Smooth muscle cell (in vitro differentiated cells): Measurements from ENCODE around the gene MED27. TPM values are rescaled to one million over a fixed set of nuclear protein-coding genes. Genes with fewer than 3 reads are reported as not detected.
A peak's percentile ranks its signal among the peaks of the same experiment; 100 is the strongest.

Experiments
- DNase-seq: peaks from one replicate; lab custom pipeline; 2025; ENCODE audit not compliant: unreplicated experiment; lab: John Stamatoyannopoulos, UW
- H2AFZ ChIP-seq: fragments of 200-600 bp; sonication (generic); 2 replicates; pipeline ENCODE4 v1.6.0; 2016; ENCODE audit warnings: antibody characterized with exemption, low read depth, mild to moderate bottlenecking
- H3F3A ChIP-seq: fragments of 200-600 bp; sonication (generic); 2 replicates; pipeline ENCODE4 v1.6.0; 2017; ENCODE audit warnings: antibody characterized with exemption, low read depth
- H3K27ac ChIP-seq: fragments of 200-600 bp; sonication (generic); 2 replicates; pipeline ENCODE4 v1.5.1; 2016; ENCODE audit warnings: low read depth, mild to moderate bottlenecking
- H3K27me3 ChIP-seq: fragments of 200-600 bp; sonication (generic); 2 replicates; pipeline ENCODE4 v1.6.1; 2016; ENCODE audit warnings: low read depth, mild to moderate bottlenecking
- H3K36me3 ChIP-seq: fragments of 200-600 bp; sonication (generic); 2 replicates; pipeline ENCODE4 v1.5.1; 2016; ENCODE audit warnings: low read depth
- H3K4me1 ChIP-seq: fragments of 200-600 bp; sonication (generic); 2 replicates; pipeline ENCODE4 v1.5.1; 2016; ENCODE audit warnings: low read depth
- H3K4me2 ChIP-seq: fragments of 200-600 bp; sonication (generic); 2 replicates; pipeline ENCODE4 v1.6.0; 2016; ENCODE audit warnings: mild to moderate bottlenecking
- H3K4me3 ChIP-seq: fragments of 200-600 bp; sonication (generic); 2 replicates; pipeline ENCODE4 v1.5.1; 2016; ENCODE audit warnings: mild to moderate bottlenecking
- H3K79me2 ChIP-seq: fragments of 200-600 bp; sonication (generic); 2 replicates; pipeline ENCODE4 v1.6.0; 2016; ENCODE audit warnings: low read depth, mild to moderate bottlenecking
- H3K9ac ChIP-seq: fragments of 200-600 bp; sonication (generic); 2 replicates; pipeline ENCODE4 v1.6.0; 2016; ENCODE audit warnings: low read depth
- H3K9me3 ChIP-seq: fragments of 200-600 bp; sonication (generic); replicated peaks from 2 replicates; pipeline ENCODE4 v1.5.1; 2016; ENCODE audit warnings: low read depth
- H4K20me1 ChIP-seq: fragments of 200-600 bp; sonication (generic); 2 replicates; pipeline ENCODE4 v1.6.0; 2016; ENCODE audit warnings: low read depth
- CTCF ChIP-seq: fragments of 200-600 bp; sonication (generic); IDR thresholded peaks from 2 replicates; pipeline ENCODE4 v1.5.1; 2017; ENCODE audit warnings: borderline replicate concordance, mild to moderate bottlenecking, antibody characterized with exemption; ENCODE audit not compliant: insufficient read depth, poor library complexity, severe bottlenecking
- WGBS: methylation state at CpG from one replicate; pipeline ENCODE4 v1.1.7; 2016; ENCODE audit warnings: low lambda C conversion rate; 5-methylcytosine and 5-hydroxymethylcytosine counted together
- polyA plus RNA-seq: library from polyadenylated mRNA; unstranded; fragments of >200 nt; fragmentation: Nextera tagmentation; extraction: Ambion mirVana; gene quantifications from 2 replicates; pipeline ENCODE4 v1.2.1, GENCODE V29; 2016
- total RNA-seq: library from RNA; depleted of rRNA; stranded (reverse); fragments of >200 nt; gene quantifications from 2 replicates; pipeline ENCODE4 v1.2.3, GENCODE V29; 2014

The MED27 gene
- total and polyA plus RNA-seq, 2 experiments from 2014 or later, result 24.0 to 50.0 TPM

- H3K9ac ChIP-seq, result peak overlapping the region; percentile 40
- no peak overlapping the region for H3K4me3 ChIP-seq
- H4K20me1 ChIP-seq, result peaks cover 68% of the 10 kb centered on the region
- H3K4me2 ChIP-seq, result peak overlapping the region; percentile 48
- H3K4me1 ChIP-seq, result no peaks in the 10 kb centered on the region
- WGBS, result 59% methylated on average over 4 of the region's 4 CpGs
- H3K27ac ChIP-seq, result peak overlapping the region; percentile 76
- H3K9me3 ChIP-seq, result no peaks in the 10 kb centered on the region
- peak; percentile 7 for TF ChIP-seq CTCF
- peaks cover 7% of the 10 kb centered on the region for H3K79me2 ChIP-seq
- DNase-seq, result no peak
- no peak overlapping the region for H2AFZ ChIP-seq
- no peaks in the 10 kb centered on the region for H3K27me3 ChIP-seq
- H3K36me3 ChIP-seq, result no peaks in the 10 kb centered on the region
- H3F3A ChIP-seq, result no peaks in the 10 kb centered on the region
These were observed 79.7 kb downstream of the MED27 start for GRCh38 chr9:131999692-132000551.

GRCh38 chr9:131997779-131998178 lies 81.9 kb downstream of the MED27 start:
- Histone ChIP-seq H3F3A (no peaks in the 10 kb centered on the region), H3K9me3 (no peaks in the 10 kb centered on the region), H3K27ac (no peak overlapping the region), H4K20me1 (peaks cover 71% of the 10 kb centered on the region), H3K27me3 (no peaks in the 10 kb centered on the region), H2AFZ (no peak overlapping the region), H3K9ac (no peak overlapping the region), H3K79me2 (peaks cover 3% of the 10 kb centered on the region), H3K4me2 (no peak overlapping the region), H3K36me3 (no peaks in the 10 kb centered on the region), H3K4me3 (no peak overlapping the region), H3K4me1 (no peaks in the 10 kb centered on the region)
- 94% methylated on average over 7 of the region's 7 CpGs for WGBS
- no peak for TF ChIP-seq CTCF
- DNase-seq, result no peak

GRCh38 chr9:131997076-131997475 lies 82.6 kb downstream of the MED27 start:
- H3K79me2 ChIP-seq, result peaks cover 3% of the 10 kb centered on the region
- no peak for TF ChIP-seq CTCF

More at GRCh38 chr9:131997076-131997475, 82.6 kb downstream of the MED27 start:
- H3K4me1 ChIP-seq, result no peaks in the 10 kb centered on the region
- H3K4me3 ChIP-seq, result no peak overlapping the region
- no peak overlapping the region for H3K9ac ChIP-seq
- H3K4me2 ChIP-seq, result no peak overlapping the region
- no peak for DNase-seq
- H3K27me3 ChIP-seq, result no peaks in the 10 kb centered on the region
- 97% methylated on average over 6 of the region's 6 CpGs for WGBS
- peaks cover 76% of the 10 kb centered on the region for H4K20me1 ChIP-seq
- H3K9me3 ChIP-seq, result no peaks in the 10 kb centered on the region
- H3K36me3 ChIP-seq, result no peaks in the 10 kb centered on the region
- no peaks in the 10 kb centered on the region for H3F3A ChIP-seq
- H3K27ac ChIP-seq, result no peak overlapping the region
- H2AFZ ChIP-seq, result no peak overlapping the region
